ENCODE results near the gene QPCT. TPM values are rescaled to one million over a fixed set of nuclear protein-coding genes. Genes with fewer than 3 reads are reported as not detected.
A peak's percentile ranks its signal among the peaks of the same experiment; 100 is the strongest.

Gene QPCT
- total RNA-seq, 3 donors from 2014 or later: 4.3 to 15.8 (median 6.8) TPM

- no peak for TF ChIP-seq CTCF (IDR thresholded peaks at IDR 0.05)
- DNase-seq: no peak
- H3K36me3 ChIP-seq (ENCODE audit: low read depth): no peaks in the 10 kb centered on the region
- no peaks in the 10 kb centered on the region for H3K9me3 ChIP-seq
- intact Hi-C loops (cut with DNase I, micrococcal nuclease): no loop called here
- ATAC-seq: peak; percentile 37
- H3K4me1 ChIP-seq (ENCODE audit: low read depth): peaks cover 6% of the 10 kb centered on the region
- H3K4me3 ChIP-seq: no peak overlapping the region
These were observed 644 bp upstream of the QPCT start for GRCh38 chr2:37343537-37344434.

- no peak for DNase-seq
- no peak for ATAC-seq
These were observed 3.7 kb downstream of the QPCT start for GRCh38 chr2:37348155-37348554.

GRCh38 chr2:37349231-37349860 is 4.9 kb downstream of the QPCT start:
- peaks cover 21% of the 10 kb centered on the region for H3K4me1 ChIP-seq (ENCODE audit: low read depth)
- H3K9me3 ChIP-seq: no peaks in the 10 kb centered on the region
- ATAC-seq (peak; percentile 39), DNase-seq (no peak)
- intact Hi-C loops (cut with DNase I, micrococcal nuclease): no loop called here
- H3K36me3 ChIP-seq (ENCODE audit: low read depth): no peaks in the 10 kb centered on the region
- TF ChIP-seq CTCF (IDR thresholded peaks at IDR 0.05): no peak
- no peak overlapping the region for H3K4me3 ChIP-seq

More at GRCh38 chr2:37348155-37348554, 3.7 kb downstream of the QPCT start:
- Histone ChIP-seq H3K4me1 (ENCODE audit: low read depth) (peaks cover 21% of the 10 kb centered on the region), H3K9me3 (no peaks in the 10 kb centered on the region), H3K36me3 (ENCODE audit: low read depth) (no peaks in the 10 kb centered on the region), H3K4me3 (no peak overlapping the region)
- no peak for TF ChIP-seq CTCF (IDR thresholded peaks at IDR 0.05)
- intact Hi-C loops (cut with DNase I, micrococcal nuclease): no loop called here

- Histone ChIP-seq H3K4me1 (ENCODE audit: low read depth) (peaks cover 18% of the 10 kb centered on the region), H3K9me3 (no peaks in the 10 kb centered on the region), H3K4me3 (no peak overlapping the region), H3K36me3 (ENCODE audit: low read depth) (no peaks in the 10 kb centered on the region)
- intact Hi-C loops (cut with DNase I, micrococcal nuclease): no loop called here
- TF ChIP-seq CTCF (IDR thresholded peaks at IDR 0.05): no peak
- peak; percentile 67 for ATAC-seq
- DNase-seq: peak; percentile 44 to 65 (median 62)
These were observed 5.6 kb downstream of the QPCT start for GRCh38 chr2:37350034-37350433.

- no peak for TF ChIP-seq CTCF (IDR thresholded peaks at IDR 0.05)
- ATAC-seq (no peak), DNase-seq (no peak)
- intact Hi-C loops (cut with DNase I, micrococcal nuclease): no loop called here
- H3K4me3 ChIP-seq: no peak overlapping the region
- H3K9me3 ChIP-seq: no peaks in the 10 kb centered on the region
- peaks cover 20% of the 10 kb centered on the region for H3K4me1 ChIP-seq (ENCODE audit: low read depth)
- H3K36me3 ChIP-seq (ENCODE audit: low read depth): no peaks in the 10 kb centered on the region
These were observed 10.1 kb downstream of the QPCT start for GRCh38 chr2:37354531-37354930.

Measured in mucosa of descending colon (tissue), 3 donors.